Endometrium (tissue), 2 donors: Measurements from ENCODE around the gene GPR42.
"Not testable (repeated sequence)": the region's sequence is repeated elsewhere in the genome, so short reads cannot be mapped to it uniquely, and the experiment has no call there.

Source experiments
- FAIRE-seq: peaks from 2 replicates; lab custom pipeline; 2012; peaks lifted over from hg19 to GRCh38; lab: Jason Lieb, UNC
- donor health status: control.
- donor health status: control.

Gene GPR42

GRCh38 chr19:35363711-35364425 lies 7.0 kb upstream of the GPR42 start:
- no peak for FAIRE-seq

GRCh38 chr19:35365303-35365702 lies 5.6 kb upstream of the GPR42 start:
- no peak for FAIRE-seq

GRCh38 chr19:35368378-35368777 lies 2.5 kb upstream of the GPR42 start:
- FAIRE-seq = no peak

DNA sequence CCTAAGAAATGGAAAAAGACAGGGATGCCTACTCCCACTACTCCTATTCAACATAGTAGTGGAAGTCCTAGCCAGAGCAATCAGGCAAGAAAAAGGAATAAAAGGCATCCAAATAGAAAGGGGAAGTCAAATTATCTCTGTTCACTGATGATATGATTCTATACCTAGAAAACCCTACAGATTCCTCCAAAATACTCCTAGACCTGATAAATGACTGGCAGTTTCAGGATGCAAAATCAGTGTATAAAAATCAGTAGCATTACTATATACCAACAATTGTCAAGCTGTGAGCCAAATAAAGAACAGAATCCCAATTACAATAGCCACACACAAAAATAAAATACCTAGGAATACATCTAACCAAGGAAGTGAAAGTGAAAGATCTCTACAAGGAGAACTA lies 1.3 kb upstream of the GPR42 start:
- FAIRE-seq = no peak

DNA sequence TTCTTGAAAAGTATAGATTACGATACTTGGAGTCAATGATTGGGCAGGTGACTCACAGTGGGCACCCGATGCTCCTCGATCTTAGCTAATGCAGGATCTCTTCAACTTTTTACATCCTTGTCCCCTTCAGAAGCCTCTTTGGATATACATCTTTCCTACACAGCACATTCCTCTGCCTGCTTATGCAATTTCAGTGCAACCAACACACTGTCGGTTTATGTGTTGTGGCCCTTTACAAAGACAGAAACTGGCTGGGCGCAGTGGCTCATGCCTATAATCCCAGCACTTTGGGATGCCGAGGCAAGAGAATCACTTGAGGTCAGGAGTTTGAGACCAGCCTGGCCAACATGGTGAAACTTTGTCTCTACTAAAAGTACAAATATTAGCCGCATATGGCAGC lies 2.6 kb downstream of the GPR42 start:
- FAIRE-seq = no peak

GRCh38 chr19:35374031-35374430 lies 3.2 kb downstream of the GPR42 start:
- FAIRE-seq = not testable (repeated sequence)

- FAIRE-seq = no peak
Observed at GRCh38 chr19:35375505-35376307, 4.8 kb downstream of the GPR42 start.

- FAIRE-seq = no peak
Observed at GRCh38 chr19:35377656-35378055, 6.8 kb downstream of the GPR42 start.

GRCh38 chr19:35378356-35378755 lies 7.5 kb downstream of the GPR42 start:
- FAIRE-seq = no peak

DNA sequence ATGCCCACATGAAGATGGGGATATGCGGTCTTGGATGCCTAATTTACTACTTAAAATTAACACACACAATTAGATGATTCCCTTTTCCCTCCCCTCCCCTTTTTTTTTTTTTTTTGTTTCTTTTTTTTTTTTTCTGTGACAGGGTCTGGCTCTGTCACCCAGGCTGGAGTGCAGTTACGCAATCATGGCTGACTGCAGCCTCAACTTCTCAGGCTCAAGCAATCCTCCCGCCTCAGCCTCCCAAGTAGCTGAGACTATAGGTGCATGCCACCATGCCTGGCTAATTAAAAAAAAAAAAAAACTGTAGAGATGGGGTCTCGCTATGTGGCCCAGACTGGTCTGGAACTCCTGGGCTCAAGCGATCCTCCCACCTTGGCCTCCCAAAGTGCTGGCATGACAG lies 8.7 kb downstream of the GPR42 start:
- FAIRE-seq = not testable (repeated sequence)

DNA sequence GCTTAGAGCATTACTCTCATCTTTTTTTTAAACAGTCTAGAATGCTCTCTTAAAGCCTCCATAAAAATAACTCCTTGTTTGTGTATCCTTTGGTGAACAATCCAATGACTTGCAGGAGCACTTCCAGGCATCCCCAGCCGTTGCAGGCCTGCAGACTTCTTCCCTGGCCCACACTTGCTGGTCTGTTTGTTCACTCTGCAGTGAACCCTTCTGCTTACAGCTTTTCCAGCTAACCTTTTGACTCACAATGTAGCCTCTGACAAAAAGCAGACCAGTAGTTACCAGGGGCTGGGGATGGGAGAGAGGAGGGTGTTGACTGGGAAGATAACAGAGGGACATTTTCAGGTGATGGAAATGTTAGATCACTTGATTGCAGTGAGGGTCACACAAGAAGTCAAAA lies 9.1 kb downstream of the GPR42 start:
- no peak for FAIRE-seq

DNA sequence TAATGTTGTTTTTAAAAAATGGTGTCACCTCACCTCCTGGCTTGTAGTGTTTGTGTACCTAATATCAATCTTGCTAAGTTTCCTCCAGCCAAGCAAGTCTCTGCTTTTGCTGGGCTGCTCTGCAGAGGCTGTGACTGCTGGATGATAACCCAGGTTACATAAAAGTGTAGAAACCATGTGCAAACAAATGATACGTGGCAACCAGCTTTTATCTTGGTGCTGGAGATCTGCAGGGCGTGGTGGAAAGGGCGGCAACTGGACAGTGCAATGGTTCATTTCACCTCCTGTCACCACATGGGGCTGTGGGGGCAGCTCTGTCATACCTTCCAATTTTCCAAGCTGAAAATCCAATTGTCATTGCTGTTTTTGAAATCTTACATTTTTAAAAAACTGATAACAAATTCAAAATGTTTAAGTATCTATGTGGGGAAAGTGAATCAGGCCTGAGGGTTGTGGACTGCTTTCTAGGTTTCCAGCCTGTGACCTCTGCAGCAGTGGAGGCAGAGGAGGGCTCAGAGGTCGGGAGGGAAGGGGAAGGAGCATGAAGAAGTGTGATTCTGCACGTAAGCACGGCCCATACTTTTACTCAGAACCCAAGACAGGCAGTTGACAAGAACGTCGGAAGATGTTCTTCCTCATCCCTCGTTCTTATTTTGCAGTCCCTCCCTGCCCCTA lies 9.7 kb downstream of the GPR42 start:
- no peak for FAIRE-seq

DNA sequence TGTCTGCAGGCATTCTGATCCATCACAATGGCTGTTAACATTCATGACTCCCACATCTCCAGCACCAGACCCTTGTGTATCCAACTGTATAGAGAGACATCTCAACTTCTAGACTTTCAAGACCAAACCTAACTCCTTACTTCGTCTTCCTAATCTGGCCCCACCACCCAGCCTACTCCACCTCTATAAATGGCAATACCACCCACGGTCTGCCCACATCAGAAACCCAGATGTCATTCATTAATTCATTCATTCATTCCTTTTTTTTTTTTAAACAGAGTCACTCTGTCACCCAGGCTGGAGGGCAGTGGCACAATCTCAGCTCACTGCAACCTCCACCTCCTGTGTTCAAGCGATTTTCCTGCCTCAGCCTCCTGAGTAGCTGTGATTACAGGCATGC lies 10.4 kb downstream of the GPR42 start:
- FAIRE-seq = no peak

- FAIRE-seq = no peak
Observed at GRCh38 chr19:35381926-35382325, 11.1 kb downstream of the GPR42 start.

- FAIRE-seq = no peak
Observed at GRCh38 chr19:35383536-35383935, 12.7 kb downstream of the GPR42 start.

- no peak for FAIRE-seq
Observed at GRCh38 chr19:35388277-35389054, 17.6 kb downstream of the GPR42 start.

DNA sequence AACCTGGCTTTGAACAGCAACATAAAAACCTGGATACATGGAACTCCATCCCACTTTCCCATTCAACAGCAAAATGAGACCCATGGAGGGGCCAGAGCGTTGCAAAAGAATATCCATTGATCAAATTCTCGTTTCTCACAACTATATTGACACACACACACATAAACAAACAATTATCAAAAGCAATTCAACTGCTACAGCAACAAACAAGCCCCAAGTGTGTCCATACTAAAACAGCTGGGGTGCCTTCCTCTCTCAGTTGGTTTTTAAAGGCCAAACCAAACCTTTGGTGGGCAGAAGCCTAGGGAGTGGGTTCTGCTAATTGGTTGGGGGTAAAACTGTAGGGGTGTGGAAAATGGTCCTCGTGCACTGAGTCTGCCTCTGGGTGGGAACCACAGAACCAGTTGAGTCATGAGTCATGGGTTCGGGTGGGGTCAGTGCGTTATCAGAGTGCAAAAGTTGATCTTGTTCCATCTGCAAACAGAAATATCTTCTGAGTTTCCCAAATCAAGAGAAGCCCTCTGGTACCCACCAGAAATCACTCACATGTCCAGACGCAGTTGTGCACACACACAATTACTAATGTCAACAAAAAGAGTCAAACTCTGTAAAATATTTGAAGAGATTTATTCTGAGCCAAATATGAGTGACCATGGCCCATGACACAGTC lies 18.5 kb downstream of the GPR42 start:
- no peak for FAIRE-seq

DNA sequence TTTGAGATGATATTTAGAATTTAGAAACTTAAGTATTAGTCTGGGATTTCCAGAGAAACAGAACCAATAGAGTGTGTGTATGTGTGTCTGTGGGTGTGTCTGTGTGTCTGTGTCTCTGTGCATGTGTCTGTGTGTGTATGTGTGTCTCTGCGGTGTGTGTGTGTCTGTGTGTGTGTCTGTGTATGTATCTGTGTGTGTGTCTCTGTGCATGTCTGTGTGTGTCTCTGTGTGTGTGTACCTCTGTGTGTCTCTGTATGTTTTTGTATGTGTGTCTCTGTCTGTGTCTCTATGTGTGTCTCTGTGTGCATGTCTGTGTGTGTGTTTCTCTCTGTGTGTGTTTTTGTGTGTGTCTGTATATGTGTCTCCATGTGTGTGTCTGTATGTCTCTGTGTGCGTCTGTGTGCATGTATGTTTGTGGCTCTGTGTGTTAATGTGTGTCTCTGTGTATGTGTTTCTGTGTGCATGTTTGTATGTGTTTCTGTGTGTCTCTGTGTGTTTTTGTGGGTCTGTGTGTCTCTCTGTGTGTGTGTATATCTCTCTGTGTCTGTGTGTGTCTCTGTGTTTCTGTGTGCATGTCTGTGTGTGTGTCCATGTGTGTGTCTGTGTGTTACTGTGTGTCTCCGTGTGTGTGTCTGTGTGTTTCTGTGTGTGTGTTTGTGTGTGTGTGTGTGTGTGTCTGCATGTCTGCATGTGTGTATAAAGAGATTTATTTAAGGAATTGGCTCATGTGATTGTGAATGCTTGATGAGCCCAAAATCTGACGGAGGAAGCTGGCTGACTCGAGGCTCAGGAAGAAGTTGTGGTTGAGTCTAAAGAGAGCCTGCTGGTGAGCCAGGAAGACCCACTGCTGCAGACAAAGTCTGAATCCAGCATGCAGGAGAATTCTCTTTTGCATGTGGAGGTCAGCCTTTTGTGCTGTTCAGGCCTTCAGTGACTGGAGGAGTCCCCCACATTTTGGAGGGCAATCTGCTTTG lies 22.2 kb downstream of the GPR42 start:
- FAIRE-seq = no peak

GRCh38 chr19:35395382-35396199 lies 24.7 kb downstream of the GPR42 start:
- FAIRE-seq = no peak
